ENCODE measurements around the gene EMID1. TPM values are rescaled to one million over a fixed set of nuclear protein-coding genes. Genes with fewer than 3 reads are reported as not detected.

The EMID1 gene
- total and polyA plus RNA-seq, 10 donors = 18.5 to 90.3 (median 61.2) TPM

- intact Hi-C loops (cut with DNase I; ENCODE audit: low total_unique reads) = no loop called here
- Histone ChIP-seq H3K9me3 (no peaks in the 10 kb centered on the region), H3K27me3 (replicated peaks in 1 of 7) (peaks cover 0 to 9% (median 0%) of the 10 kb centered on the region in 7 donors), H3K4me1 (peaks cover 0 to 35% (median 16%) of the 10 kb centered on the region in 6 donors), H3K27ac (no peak overlapping the region), H3K36me3 (no peaks in the 10 kb centered on the region), H3K4me3 (no peak overlapping the region)
- WGBS, 5 donors = 65 to 79% (median 72%) methylated on average over 6 of the region's 6 CpGs
- peak; percentile 33 for DNase-seq
- no peak for TF ChIP-seq POLR2A (IDR thresholded peaks at IDR 0.05)
- no peak for TF ChIP-seq POLR2AphosphoS5 (IDR thresholded peaks at IDR 0.05)
- no peak for TF ChIP-seq CTCF (IDR thresholded peaks at IDR 0.05 in 8 of 11, conservative IDR thresholded peaks at IDR 0.05 in 3 of 11)
Measured at GRCh38 chr22:29166180-29166579, 39.5 kb upstream of the EMID1 start.

DNA sequence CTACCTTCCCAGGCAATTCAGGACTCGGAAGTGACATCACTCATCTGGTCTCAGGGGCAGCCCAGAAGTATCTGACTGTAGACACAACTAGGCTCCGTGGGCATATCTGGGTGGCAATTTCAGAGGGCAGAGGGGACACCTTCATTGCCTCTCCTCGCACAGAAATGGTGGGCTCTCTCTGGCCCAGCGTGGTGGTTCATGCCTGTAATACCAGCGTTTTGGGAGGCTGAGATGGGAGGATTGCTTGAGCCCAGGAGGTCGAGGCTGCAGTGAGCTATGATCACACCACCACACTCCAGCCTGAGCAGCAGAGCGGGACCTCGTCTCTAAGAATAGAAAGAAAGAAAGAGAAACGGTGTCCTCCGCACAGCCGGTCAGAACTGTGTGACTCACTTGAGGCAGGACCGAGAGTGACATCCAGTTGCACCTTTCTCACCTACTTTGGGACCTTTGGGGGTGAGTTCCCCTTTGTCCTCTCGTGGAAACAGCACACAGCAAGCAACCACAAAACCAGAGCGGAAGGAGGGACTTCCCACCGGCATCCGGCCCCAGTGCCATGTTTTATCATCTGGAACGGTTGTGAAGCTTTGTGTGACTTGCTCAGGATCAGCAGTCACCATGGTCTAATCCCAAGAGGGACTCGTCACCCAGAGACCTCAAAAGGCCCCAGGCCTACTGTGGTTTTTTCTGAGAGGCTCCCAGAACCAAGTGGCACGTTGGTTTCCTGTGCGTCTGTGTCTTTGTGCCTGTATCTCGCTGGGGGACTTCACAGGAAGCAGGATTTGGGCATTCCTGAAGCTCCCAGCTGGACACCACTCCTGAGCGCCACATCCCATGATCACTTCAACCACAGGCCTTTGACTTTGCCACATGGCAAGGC is 38.4 kb upstream of the EMID1 start:
- TF ChIP-seq POLR2AphosphoS5 (IDR thresholded peaks at IDR 0.05) (peak in 2 of 3 donors; percentile 68 to 75), CTCF (IDR thresholded peaks at IDR 0.05 in 8 of 11, conservative IDR thresholded peaks at IDR 0.05 in 3 of 11) (no peak)
- 21 to 43% (median 41%) methylated on average over 22 of the region's 22 CpGs for WGBS, 5 donors
- peaks cover 0 to 9% (median 0%) of the 10 kb centered on the region in 7 donors for H3K27me3 ChIP-seq (replicated peaks in 1 of 7)
- H3K4me3 ChIP-seq = peak overlapping the region in 1 of 8 donors; percentile 17
- H3K27ac ChIP-seq = peak overlapping the region in 2 of 8 donors; percentile 34 to 50
- DNase-seq = peak; percentile 86
- intact Hi-C loops (cut with DNase I; ENCODE audit: low total_unique reads) = no loop called here
- H3K4me1 ChIP-seq = peaks cover 0 to 35% (median 16%) of the 10 kb centered on the region in 6 donors
- no peaks in the 10 kb centered on the region for H3K9me3 ChIP-seq
- no peaks in the 10 kb centered on the region for H3K36me3 ChIP-seq

DNA sequence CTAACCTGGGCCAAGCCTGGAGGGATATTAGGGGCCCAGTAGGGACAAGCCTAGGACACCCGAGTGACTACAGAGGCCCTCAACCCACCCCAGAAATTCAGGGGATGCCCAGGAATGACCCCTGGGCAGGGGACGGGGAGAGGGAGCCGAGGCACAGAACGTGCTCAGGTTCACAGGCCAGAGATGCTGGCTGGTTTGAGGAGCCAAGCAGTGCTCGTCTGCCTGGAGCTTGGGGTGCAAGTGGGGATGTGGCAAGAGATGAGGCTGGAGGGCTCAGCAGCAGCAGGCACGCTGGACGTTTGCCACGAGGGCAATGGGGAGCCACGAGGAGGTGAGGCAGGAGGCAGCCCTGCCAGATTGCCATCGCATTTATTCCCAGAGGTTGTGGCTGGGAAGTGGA is 34.0 kb upstream of the EMID1 start:
- Histone ChIP-seq H3K27ac (no peak overlapping the region), H3K36me3 (no peaks in the 10 kb centered on the region), H3K27me3 (replicated peaks in 1 of 7) (peaks cover 0 to 9% (median 0%) of the 10 kb centered on the region in 7 donors), H3K4me1 (peaks cover 0 to 24% (median 13%) of the 10 kb centered on the region in 6 donors), H3K9me3 (peaks cover 0 to 43% (median 35%) of the 10 kb centered on the region in 8 donors), H3K4me3 (no peak overlapping the region)
- intact Hi-C loops (cut with DNase I; ENCODE audit: low total_unique reads) = no loop called here
- DNase-seq = no peak
- WGBS, 5 donors = 84 to 87% (median 86%) methylated on average over 9 to 10 of the region's 10 CpGs
- no peak for TF ChIP-seq POLR2A (IDR thresholded peaks at IDR 0.05)
- no peak for TF ChIP-seq CTCF (IDR thresholded peaks at IDR 0.05 in 8 of 11, conservative IDR thresholded peaks at IDR 0.05 in 3 of 11)
- no peak for TF ChIP-seq POLR2AphosphoS5 (IDR thresholded peaks at IDR 0.05)

- intact Hi-C loops (cut with DNase I; ENCODE audit: low total_unique reads) = no loop called here
- Histone ChIP-seq H3K4me3 (no peak overlapping the region), H3K36me3 (no peaks in the 10 kb centered on the region), H3K27me3 (replicated peaks in 1 of 7) (peaks cover 0 to 9% (median 0%) of the 10 kb centered on the region in 7 donors), H3K4me1 (peaks cover 0 to 19% (median 8%) of the 10 kb centered on the region in 6 donors), H3K9me3 (peaks cover 0 to 43% (median 35%) of the 10 kb centered on the region in 8 donors), H3K27ac (no peak overlapping the region)
- no peak for DNase-seq
- TF ChIP-seq POLR2AphosphoS5 (IDR thresholded peaks at IDR 0.05) (no peak), POLR2A (IDR thresholded peaks at IDR 0.05) (no peak)
- WGBS, 5 donors = 77 to 93% (median 91%) methylated on average over 6 of the region's 6 CpGs
Measured at GRCh38 chr22:29172216-29172615, 33.5 kb upstream of the EMID1 start.

Measured in spleen (tissue), 11 donors.